Suprapubic skin (tissue), 3 donors: ENCODE data around the gene FBXW2.

ENCODE experiments used
- CTCF ChIP-seq, 2 donors: fragments of 200-600 bp in 1 of 2; fragments of 450-650 bp in 1 of 2; sonication (generic) in 1 of 2; IDR thresholded peaks; one replicate each; pipeline ENCODE4 v1.5.1; 2016 to 2019; ENCODE audit warnings: antibody characterized with exemption in 2 of 2, mild to moderate bottlenecking in 1 of 2, moderate library complexity in 1 of 2
- EP300 ChIP-seq: sonication (generic); formaldehyde crosslinking; IDR thresholded peaks from one replicate; pipeline ENCODE4 v1.6.1; 2017; ENCODE audit warnings: antibody characterized with exemption
- POLR2A ChIP-seq, 2 donors: fragments of 450-650 bp; IDR thresholded peaks; one replicate each; pipeline ENCODE4 v1.6.1; 2017; ENCODE audit warnings: antibody characterized with exemption in 2 of 2, mild to moderate bottlenecking in 2 of 2, moderate library complexity in 2 of 2

- TF ChIP-seq CTCF (IDR thresholded peaks at IDR 0.05) (no peak), POLR2A (IDR thresholded peaks at IDR 0.05) (no peak), EP300 (no peak)
These were observed 26.9 kb upstream of the FBXW2 start for GRCh38 chr9:120820095-120820494.
